Liver (tissue), 9 donors: ENCODE results near the gene RGS3. TPM values are rescaled to one million over a fixed set of nuclear protein-coding genes. Genes with fewer than 3 reads are reported as not detected.

Source experiments
- DNase-seq: peaks from one replicate; pipeline ENCODE4 v3.0.0-alpha.2; 2017; ENCODE audit warnings: low spot score
- H3K27ac ChIP-seq, 2 donors: one replicate each; pipeline ENCODE4 v1.7.0; 2013; ENCODE audit warnings: inconsistent platforms in 2 of 2, low read length in 2 of 2, control low read depth in 1 of 2, low read depth in 1 of 2, mild to moderate bottlenecking in 1 of 2
- H3K27me3 ChIP-seq, 4 donors: one replicate each; pipeline versions ENCODE4 v1.6.1 to v1.7.0; 2013; ENCODE audit warnings: low read length in 3 of 4, inconsistent platforms in 1 of 4, mild to moderate bottlenecking in 1 of 4, moderate library complexity in 1 of 4; ENCODE audit not compliant: control insufficient read depth in 4 of 4, insufficient read depth in 4 of 4
- H3K36me3 ChIP-seq, 4 donors: one replicate each; pipeline versions ENCODE4 v1.6.1 to v1.7.0; 2013; ENCODE audit warnings: low read length in 3 of 4, mild to moderate bottlenecking in 3 of 4, low read depth in 1 of 4, moderate library complexity in 1 of 4; ENCODE audit not compliant: control insufficient read depth in 4 of 4, insufficient read depth in 3 of 4
- H3K4me1 ChIP-seq, 4 donors: one replicate each; pipeline versions ENCODE4 v1.6.1 to v1.7.0; 2013; ENCODE audit warnings: low read length in 3 of 4, mild to moderate bottlenecking in 3 of 4, moderate library complexity in 1 of 4; ENCODE audit not compliant: control insufficient read depth in 4 of 4, insufficient read depth in 4 of 4
- H3K4me3 ChIP-seq, 3 donors: one replicate each; pipeline versions ENCODE4 v1.6.1 to v1.7.0; 2013; ENCODE audit warnings: low read length in 3 of 3, control low read depth in 1 of 3, low read depth in 1 of 3, mild to moderate bottlenecking in 1 of 3
- H3K9ac ChIP-seq, 2 donors: one replicate each; pipeline ENCODE4 v1.7.0; 2013; ENCODE audit warnings: low read length in 2 of 2, mild to moderate bottlenecking in 2 of 2, moderate library complexity in 2 of 2, control low read depth in 1 of 2, low read depth in 1 of 2
- H3K9me3 ChIP-seq, 4 donors: one replicate each; pipeline versions ENCODE4 v1.6.1 to v1.7.0; 2013; ENCODE audit warnings: low read length in 3 of 4; ENCODE audit not compliant: control insufficient read depth in 4 of 4
- EGR1 ChIP-seq, 2 donors: IDR thresholded peaks; 2 replicates each; pipeline ENCODE4 v1.6.1; 2016 to 2018; ENCODE audit warnings: antibody characterized with exemption in 2 of 2, low read depth in 2 of 2
- FOXA1 ChIP-seq: IDR thresholded peaks from 2 replicates; pipeline ENCODE4 v1.6.1; 2016; ENCODE audit warnings: antibody characterized with exemption
- FOXA2 ChIP-seq: IDR thresholded peaks from 2 replicates; pipeline ENCODE4 v1.6.1; 2016; ENCODE audit warnings: antibody characterized with exemption
- GABPA ChIP-seq, 2 donors: IDR thresholded peaks in 1 of 2; conservative IDR thresholded peaks in 1 of 2; 2 replicates each; pipeline ENCODE4 v1.6.1; 2016; ENCODE audit warnings: antibody characterized with exemption in 2 of 2, mild to moderate bottlenecking in 1 of 2, moderate library complexity in 1 of 2
- HNF4A ChIP-seq, 2 donors: conservative IDR thresholded peaks; 2 replicates each; pipeline ENCODE4 v1.6.1; 2016; ENCODE audit warnings: antibody characterized with exemption in 2 of 2, mild to moderate bottlenecking in 2 of 2
- HNF4G ChIP-seq: IDR thresholded peaks from 2 replicates; pipeline ENCODE4 v1.6.1; 2016; ENCODE audit warnings: antibody characterized with exemption
- JUND ChIP-seq, 2 donors: IDR thresholded peaks; 2 replicates each; pipeline ENCODE4 v1.6.1; 2016; ENCODE audit warnings: antibody characterized with exemption in 2 of 2
- NR2F2 ChIP-seq: IDR thresholded peaks from 2 replicates; pipeline ENCODE4 v1.6.1; 2016; ENCODE audit warnings: antibody characterized with exemption
- RAD21 ChIP-seq, 2 donors: IDR thresholded peaks; 2 replicates each; pipeline ENCODE4 v1.6.1; 2016; ENCODE audit warnings: antibody characterized with exemption in 2 of 2, mild to moderate bottlenecking in 2 of 2
- RXRA ChIP-seq, 2 donors: IDR thresholded peaks; 2 replicates each; pipeline ENCODE4 v1.6.1; 2017 to 2018; ENCODE audit warnings: antibody characterized with exemption in 2 of 2, mild to moderate bottlenecking in 1 of 2
- SP1 ChIP-seq: IDR thresholded peaks from 2 replicates; pipeline ENCODE4 v1.6.1; 2018; ENCODE audit warnings: antibody characterized with exemption, mild to moderate bottlenecking
- TAF1 ChIP-seq: conservative IDR thresholded peaks from 2 replicates; pipeline ENCODE4 v1.6.1; 2016; ENCODE audit warnings: antibody characterized with exemption, mild to moderate bottlenecking
- YY1 ChIP-seq: IDR thresholded peaks from 2 replicates; pipeline ENCODE4 v1.6.1; 2016; ENCODE audit warnings: antibody characterized with exemption, mild to moderate bottlenecking
- WGBS: extraction: QIAGEN DNeasy Blood & Tissue Kit; methylation state at CpG from one replicate; pipeline ENCODE4 v1.1.7; 2013; 5-methylcytosine and 5-hydroxymethylcytosine counted together
- polyA plus RNA-seq, 2 donors: library from polyadenylated mRNA; stranded (reverse) in 1 of 2; unstranded in 1 of 2; fragments of 200-250 nt in 1 of 2; fragments of >200 nt in 1 of 2; fragmentation: Nextera tagmentation in 1 of 2; extraction: Ambion mirVana in 1 of 2; gene quantifications; one replicate each; pipeline versions ENCODE4 v1.2.1 to v1.2.3, GENCODE V29; 2013 to 2015
- total RNA-seq, 2 donors: library from RNA; depleted of rRNA; stranded (reverse); fragments of >200 nt; gene quantifications; one replicate each; pipeline ENCODE4 v1.2.3, GENCODE V29; 2014
- TF ChIP-seq, protein P1 (sequence below): IDR thresholded peaks from 2 replicates; pipeline ENCODE4 v1.6.1; 2016; ENCODE audit warnings: antibody characterized with exemption
- TF ChIP-seq, protein P2 (sequence below): IDR thresholded peaks from 2 replicates; pipeline ENCODE4 v1.6.1; 2016; ENCODE audit warnings: antibody characterized with exemption
- TF ChIP-seq, protein P3 (sequence below): IDR thresholded peaks from 2 replicates; pipeline ENCODE4 v1.6.1; 2016; ENCODE audit warnings: antibody characterized with exemption
- TF ChIP-seq, protein P4 (sequence below): fragments of 150-350 bp; IDR thresholded peaks from 2 replicates; pipeline ENCODE4 v1.5.1; 2017; ENCODE audit warnings: improper control_type of control experiment, low read depth, low read length; ENCODE audit not compliant: missing input control
- TF ChIP-seq, protein P5 (sequence below): IDR thresholded peaks from 2 replicates; pipeline ENCODE4 v1.6.1; 2016; ENCODE audit warnings: antibody characterized with exemption, mild to moderate bottlenecking
- donor health status: healthy.
- donor health status: healthy.
- donor health status: healthy.
- donor health status: healthy.
- donor health status: healthy.

Gene RGS3
- total and polyA plus RNA-seq, 4 donors: 13.0 to 65.0 (median 28.3) TPM

DNA sequence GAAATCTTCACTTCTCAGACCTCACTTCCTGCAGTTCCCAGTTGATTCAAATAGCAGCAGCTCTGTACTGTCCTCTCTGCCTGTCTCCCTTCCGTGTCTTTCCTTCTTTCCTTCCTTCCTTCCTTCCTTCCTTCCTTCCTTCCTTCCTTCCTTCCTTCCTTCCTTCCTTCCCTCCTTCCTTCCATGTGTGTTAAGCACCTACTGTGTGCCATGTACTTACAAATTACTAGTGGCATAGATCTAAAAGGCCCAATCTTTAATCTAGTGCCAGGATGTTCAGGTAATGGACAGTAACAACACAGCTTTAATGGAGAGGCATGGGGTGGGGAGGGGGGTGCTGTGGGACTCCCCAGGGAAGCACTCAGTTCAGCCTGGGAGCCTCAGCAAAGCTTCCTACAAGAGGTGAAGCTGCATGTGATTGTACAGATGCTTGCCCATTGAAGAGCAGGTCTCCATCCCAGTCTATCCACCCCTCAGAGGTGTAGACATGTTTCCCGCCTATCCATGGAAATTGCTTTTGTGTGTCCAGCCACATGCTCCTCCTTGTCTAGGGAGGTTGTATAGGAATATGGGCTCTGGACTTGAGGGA, 106.0 kb downstream of the RGS3 start:
- Histone ChIP-seq H3K4me3 (no peak overlapping the region), H3K36me3 (no peaks in the 10 kb centered on the region), H3K27me3 (no peaks in the 10 kb centered on the region), H3K9me3 (no peaks in the 10 kb centered on the region), H3K9ac (no peak overlapping the region), H3K4me1 (peaks cover 0 to under 1% (median 0%) of the 10 kb centered on the region in 4 donors), H3K27ac (no peak overlapping the region)
- TF ChIP-seq RAD21 (IDR thresholded peaks at IDR 0.05) (no peak), GABPA (IDR thresholded peaks at IDR 0.05 in 1 of 2, conservative IDR thresholded peaks at IDR 0.05 in 1 of 2) (no peak), HNF4A (conservative IDR thresholded peaks at IDR 0.05) (no peak), YY1 (no peak), HNF4G (no peak), FOXA1 (no peak), NR2F2 (no peak), TAF1 (no peak), RXRA (IDR thresholded peaks at IDR 0.05) (no peak), JUND (IDR thresholded peaks at IDR 0.05) (no peak), SP1 (no peak), EGR1 (IDR thresholded peaks at IDR 0.05; ENCODE audit: low read depth in 2 of 2) (no peak), FOXA2 (no peak)
- TF ChIP-seq, protein P1, sequence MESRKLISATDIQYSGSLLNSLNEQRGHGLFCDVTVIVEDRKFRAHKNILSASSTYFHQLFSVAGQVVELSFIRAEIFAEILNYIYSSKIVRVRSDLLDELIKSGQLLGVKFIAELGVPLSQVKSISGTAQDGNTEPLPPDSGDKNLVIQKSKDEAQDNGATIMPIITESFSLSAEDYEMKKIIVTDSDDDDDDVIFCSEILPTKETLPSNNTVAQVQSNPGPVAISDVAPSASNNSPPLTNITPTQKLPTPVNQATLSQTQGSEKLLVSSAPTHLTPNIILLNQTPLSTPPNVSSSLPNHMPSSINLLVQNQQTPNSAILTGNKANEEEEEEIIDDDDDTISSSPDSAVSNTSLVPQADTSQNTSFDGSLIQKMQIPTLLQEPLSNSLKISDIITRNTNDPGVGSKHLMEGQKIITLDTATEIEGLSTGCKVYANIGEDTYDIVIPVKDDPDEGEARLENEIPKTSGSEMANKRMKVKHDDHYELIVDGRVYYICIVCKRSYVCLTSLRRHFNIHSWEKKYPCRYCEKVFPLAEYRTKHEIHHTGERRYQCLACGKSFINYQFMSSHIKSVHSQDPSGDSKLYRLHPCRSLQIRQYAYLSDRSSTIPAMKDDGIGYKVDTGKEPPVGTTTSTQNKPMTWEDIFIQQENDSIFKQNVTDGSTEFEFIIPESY: no peak
- TF ChIP-seq, protein P2, sequence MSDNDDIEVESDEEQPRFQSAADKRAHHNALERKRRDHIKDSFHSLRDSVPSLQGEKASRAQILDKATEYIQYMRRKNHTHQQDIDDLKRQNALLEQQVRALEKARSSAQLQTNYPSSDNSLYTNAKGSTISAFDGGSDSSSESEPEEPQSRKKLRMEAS: no peak
- TF ChIP-seq, protein P3, sequence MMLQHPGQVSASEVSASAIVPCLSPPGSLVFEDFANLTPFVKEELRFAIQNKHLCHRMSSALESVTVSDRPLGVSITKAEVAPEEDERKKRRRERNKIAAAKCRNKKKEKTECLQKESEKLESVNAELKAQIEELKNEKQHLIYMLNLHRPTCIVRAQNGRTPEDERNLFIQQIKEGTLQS: no peak
- TF ChIP-seq, protein P4, sequence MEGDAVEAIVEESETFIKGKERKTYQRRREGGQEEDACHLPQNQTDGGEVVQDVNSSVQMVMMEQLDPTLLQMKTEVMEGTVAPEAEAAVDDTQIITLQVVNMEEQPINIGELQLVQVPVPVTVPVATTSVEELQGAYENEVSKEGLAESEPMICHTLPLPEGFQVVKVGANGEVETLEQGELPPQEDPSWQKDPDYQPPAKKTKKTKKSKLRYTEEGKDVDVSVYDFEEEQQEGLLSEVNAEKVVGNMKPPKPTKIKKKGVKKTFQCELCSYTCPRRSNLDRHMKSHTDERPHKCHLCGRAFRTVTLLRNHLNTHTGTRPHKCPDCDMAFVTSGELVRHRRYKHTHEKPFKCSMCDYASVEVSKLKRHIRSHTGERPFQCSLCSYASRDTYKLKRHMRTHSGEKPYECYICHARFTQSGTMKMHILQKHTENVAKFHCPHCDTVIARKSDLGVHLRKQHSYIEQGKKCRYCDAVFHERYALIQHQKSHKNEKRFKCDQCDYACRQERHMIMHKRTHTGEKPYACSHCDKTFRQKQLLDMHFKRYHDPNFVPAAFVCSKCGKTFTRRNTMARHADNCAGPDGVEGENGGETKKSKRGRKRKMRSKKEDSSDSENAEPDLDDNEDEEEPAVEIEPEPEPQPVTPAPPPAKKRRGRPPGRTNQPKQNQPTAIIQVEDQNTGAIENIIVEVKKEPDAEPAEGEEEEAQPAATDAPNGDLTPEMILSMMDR: no peak
- TF ChIP-seq, protein P5, sequence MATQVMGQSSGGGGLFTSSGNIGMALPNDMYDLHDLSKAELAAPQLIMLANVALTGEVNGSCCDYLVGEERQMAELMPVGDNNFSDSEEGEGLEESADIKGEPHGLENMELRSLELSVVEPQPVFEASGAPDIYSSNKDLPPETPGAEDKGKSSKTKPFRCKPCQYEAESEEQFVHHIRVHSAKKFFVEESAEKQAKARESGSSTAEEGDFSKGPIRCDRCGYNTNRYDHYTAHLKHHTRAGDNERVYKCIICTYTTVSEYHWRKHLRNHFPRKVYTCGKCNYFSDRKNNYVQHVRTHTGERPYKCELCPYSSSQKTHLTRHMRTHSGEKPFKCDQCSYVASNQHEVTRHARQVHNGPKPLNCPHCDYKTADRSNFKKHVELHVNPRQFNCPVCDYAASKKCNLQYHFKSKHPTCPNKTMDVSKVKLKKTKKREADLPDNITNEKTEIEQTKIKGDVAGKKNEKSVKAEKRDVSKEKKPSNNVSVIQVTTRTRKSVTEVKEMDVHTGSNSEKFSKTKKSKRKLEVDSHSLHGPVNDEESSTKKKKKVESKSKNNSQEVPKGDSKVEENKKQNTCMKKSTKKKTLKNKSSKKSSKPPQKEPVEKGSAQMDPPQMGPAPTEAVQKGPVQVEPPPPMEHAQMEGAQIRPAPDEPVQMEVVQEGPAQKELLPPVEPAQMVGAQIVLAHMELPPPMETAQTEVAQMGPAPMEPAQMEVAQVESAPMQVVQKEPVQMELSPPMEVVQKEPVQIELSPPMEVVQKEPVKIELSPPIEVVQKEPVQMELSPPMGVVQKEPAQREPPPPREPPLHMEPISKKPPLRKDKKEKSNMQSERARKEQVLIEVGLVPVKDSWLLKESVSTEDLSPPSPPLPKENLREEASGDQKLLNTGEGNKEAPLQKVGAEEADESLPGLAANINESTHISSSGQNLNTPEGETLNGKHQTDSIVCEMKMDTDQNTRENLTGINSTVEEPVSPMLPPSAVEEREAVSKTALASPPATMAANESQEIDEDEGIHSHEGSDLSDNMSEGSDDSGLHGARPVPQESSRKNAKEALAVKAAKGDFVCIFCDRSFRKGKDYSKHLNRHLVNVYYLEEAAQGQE: no peak
- 82% methylated on average over 2 of the region's 2 CpGs for WGBS
- DNase-seq: no peak
